BJ (cell line): ENCODE results near the gene RAI14. TPM values are rescaled to one million over a fixed set of nuclear protein-coding genes. Genes with fewer than 3 reads are reported as not detected.

Experiments
- CTCF ChIA-PET: fragments of 350-600 bp; formaldehyde crosslinking; extraction: SDS; loops from one replicate; lab custom pipeline; 2021; ENCODE audit warnings: antibody characterized with exemption, inconsistent platforms; lab: Yijun Ruan, JAX
- POLR2A ChIA-PET: fragments of 300-600 bp; sonication (Branson Sonifier 250); formaldehyde crosslinking; extraction: SDS; loops from one replicate; lab custom pipeline; 2021; ENCODE audit warnings: antibody characterized with exemption; lab: Charles Lee
- DNase-seq: peaks from one replicate; pipeline ENCODE4 v3.0.0-alpha.2; 2011; ENCODE audit warnings: low read depth
- H3K27me3 ChIP-seq: 2 replicates; pipeline ENCODE4 v1.6.0; 2011; ENCODE audit warnings: low read length; ENCODE audit not compliant: control insufficient read depth, insufficient read depth
- H3K36me3 ChIP-seq: 2 replicates; pipeline ENCODE4 v1.5.1; 2011; ENCODE audit warnings: low read length; ENCODE audit not compliant: control insufficient read depth, insufficient read depth
- H3K4me3 ChIP-seq: 2 replicates; pipeline ENCODE4 v1.5.1; 2011; ENCODE audit warnings: low read depth, mild to moderate bottlenecking, control low read depth, low read length
- polyA plus RNA-seq: library from polyadenylated mRNA; depleted of rRNA; stranded (reverse); fragments of >200 nt; gene quantifications from 2 replicates; pipeline ENCODE4 v1.2.3, GENCODE V29; 2011
- TF ChIP-seq, protein P1 (sequence below): IDR thresholded peaks from 2 replicates; pipeline ENCODE4 v1.5.1; 2011; ENCODE audit warnings: low read depth, mild to moderate bottlenecking, control low read depth, inconsistent platforms, low read length, moderate library complexity; ENCODE audit not compliant: insufficient read depth

The RAI14 gene
- polyA plus RNA-seq, 1 experiment = 183 TPM

DNA sequence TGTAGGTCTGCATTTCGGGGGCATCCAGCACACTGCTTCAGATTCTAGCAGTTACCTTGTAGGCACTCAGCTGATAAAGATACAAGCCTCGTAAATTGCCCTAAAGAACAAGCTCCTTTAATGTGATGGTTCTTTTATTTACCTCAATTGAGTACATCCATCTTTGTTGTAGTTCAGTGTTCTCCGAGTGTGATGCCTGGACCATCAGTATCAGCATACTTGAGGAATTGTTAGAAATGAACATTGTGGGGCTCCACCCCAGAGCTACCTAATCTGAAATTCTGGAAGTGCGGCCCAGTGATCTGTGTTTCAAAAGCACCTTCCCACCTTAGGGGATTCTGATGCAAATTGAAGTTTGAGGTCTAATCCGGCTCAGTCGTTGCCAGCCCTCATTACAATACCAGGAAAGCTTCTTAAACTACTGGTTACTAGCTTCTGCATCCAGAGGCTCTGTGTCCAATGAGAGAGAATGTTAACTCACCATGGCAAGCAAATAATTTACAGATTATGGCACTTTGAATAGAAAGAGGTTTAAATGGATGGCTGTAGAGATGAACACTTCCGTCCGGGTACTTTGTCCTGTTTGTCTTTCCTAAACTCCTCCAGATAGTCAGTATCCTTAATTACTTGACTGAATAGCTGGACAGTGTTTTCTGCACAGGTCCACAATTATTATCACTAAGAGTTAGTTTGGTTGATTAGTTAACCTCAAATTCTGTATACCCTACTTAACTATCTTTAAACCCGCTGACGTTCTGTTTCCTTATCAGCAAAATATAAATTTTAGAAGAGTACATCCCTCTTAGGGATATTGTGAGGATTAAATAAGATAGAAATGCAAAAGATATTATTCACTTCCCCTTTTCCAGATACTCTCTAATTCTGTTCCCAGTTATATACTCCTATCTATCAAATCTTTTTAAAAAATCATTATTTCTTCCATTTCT is 47.9 kb downstream of the RAI14 start:
- DNase-seq = no peak
- POLR2A ChIA-PET = no interaction called here
- Histone ChIP-seq H3K27me3 (no peaks in the 10 kb centered on the region), H3K4me3 (no peak overlapping the region), H3K36me3 (peaks cover 1% of the 10 kb centered on the region)
- CTCF ChIA-PET = interaction anchor here (1.0 kb wide), 1 partner anchor 9 kb away, joined by 3 read pairs; no protein-coding TSS in a partner anchor
- TF ChIP-seq, protein P1, sequence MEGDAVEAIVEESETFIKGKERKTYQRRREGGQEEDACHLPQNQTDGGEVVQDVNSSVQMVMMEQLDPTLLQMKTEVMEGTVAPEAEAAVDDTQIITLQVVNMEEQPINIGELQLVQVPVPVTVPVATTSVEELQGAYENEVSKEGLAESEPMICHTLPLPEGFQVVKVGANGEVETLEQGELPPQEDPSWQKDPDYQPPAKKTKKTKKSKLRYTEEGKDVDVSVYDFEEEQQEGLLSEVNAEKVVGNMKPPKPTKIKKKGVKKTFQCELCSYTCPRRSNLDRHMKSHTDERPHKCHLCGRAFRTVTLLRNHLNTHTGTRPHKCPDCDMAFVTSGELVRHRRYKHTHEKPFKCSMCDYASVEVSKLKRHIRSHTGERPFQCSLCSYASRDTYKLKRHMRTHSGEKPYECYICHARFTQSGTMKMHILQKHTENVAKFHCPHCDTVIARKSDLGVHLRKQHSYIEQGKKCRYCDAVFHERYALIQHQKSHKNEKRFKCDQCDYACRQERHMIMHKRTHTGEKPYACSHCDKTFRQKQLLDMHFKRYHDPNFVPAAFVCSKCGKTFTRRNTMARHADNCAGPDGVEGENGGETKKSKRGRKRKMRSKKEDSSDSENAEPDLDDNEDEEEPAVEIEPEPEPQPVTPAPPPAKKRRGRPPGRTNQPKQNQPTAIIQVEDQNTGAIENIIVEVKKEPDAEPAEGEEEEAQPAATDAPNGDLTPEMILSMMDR = no peak

DNA sequence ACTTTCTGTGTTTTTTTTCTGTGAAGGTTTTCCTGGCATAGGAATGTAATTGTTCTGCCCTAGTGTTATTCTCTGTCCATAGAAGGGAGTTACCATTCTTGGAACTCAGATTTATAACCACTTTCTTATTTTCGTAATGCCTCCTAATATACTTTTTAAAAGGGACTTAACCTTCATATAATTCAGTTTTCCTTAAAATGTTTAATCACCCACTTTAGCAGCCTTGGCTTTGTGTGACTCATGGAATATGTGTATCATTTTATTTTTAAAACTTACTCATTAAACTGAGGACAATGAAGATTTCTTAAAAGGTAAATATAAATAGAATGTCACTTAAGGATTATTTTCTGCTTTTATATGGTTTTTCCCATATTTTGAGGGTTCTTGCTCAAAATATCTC is 50.0 kb downstream of the RAI14 start:
- ChIA-PET CTCF (no interaction called here), POLR2A (no interaction called here)
- Histone ChIP-seq H3K4me3 (no peak overlapping the region), H3K27me3 (no peaks in the 10 kb centered on the region), H3K36me3 (no peaks in the 10 kb centered on the region; the same call in 1 of the 2 replicates)
- TF ChIP-seq, protein P1 = no peak
- DNase-seq = no peak

DNA sequence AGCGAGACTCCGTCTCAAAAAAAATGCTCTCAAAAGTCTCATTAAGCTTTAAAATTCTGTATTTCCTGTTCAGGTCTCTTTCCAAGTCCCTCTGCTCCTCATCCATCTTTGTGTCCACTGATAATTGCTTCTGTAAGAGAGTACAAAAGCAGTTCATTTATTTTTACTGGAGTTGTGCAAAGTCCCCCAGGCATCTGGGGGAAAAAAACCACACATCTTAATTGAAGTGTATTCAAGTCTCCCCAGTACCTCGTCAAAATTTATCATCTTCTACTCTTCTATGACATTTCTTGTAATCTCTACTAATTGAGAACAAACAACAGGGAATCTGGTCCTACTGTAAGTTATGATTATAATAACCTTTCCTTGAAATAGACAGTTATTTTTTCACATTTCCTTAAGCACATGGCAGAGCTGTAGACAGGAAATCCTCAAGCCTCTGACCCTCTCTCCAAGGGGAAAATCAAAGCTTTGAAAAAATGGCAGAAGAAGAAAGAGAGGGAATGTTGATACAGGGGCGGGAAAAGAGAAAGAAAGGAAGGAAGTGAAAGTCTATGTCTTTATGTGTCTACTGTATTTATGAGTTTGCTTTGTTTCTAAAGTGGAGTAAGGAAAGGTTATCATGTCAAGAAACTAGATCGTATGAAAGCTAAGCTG is 51.5 kb downstream of the RAI14 start:
- POLR2A ChIA-PET = no interaction called here
- H3K36me3 ChIP-seq = peaks cover 4% of the 10 kb centered on the region; the same call in 1 of the 2 replicates
- DNase-seq = no peak
- TF ChIP-seq, protein P1 = no peak
- no peaks in the 10 kb centered on the region for H3K27me3 ChIP-seq
- no peak overlapping the region for H3K4me3 ChIP-seq
- CTCF ChIA-PET = interaction anchor here (0.7 to 1.2 kb wide), 3 partner anchors 184 to 221 kb away, joined by 3 to 4 read pairs (median 4); no protein-coding TSS in a partner anchor

DNA sequence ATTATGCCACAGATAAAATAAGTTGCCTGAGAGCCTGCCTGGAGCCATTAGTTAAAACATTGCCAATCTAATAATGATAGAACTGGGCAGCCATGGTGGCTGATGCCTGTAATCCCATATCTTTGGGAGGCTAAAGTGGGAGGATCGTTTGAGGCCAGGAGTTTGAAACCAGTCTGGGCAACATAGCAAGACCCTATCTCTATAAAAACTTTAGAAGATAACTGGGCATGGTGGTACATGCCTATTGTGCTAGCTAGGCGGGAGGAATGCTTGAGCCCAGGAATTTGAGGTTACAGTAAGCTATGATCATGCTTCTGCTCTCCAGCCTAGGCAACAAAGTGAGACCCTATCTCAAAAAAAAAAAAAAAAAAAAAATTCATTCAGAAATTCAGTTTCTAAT is 52.6 kb downstream of the RAI14 start:
- no peak for DNase-seq
- POLR2A ChIA-PET = no interaction called here
- CTCF ChIA-PET = interaction anchor here (0.6 to 1.4 kb wide), 4 partner anchors 185 to 1003 kb away, joined by 3 read pairs; no protein-coding TSS in a partner anchor

More for the DNA sequence above, 52.6 kb downstream of the RAI14 start:
- Histone ChIP-seq H3K36me3 (peaks cover 4% of the 10 kb centered on the region), H3K27me3 (no peaks in the 10 kb centered on the region), H3K4me3 (no peak overlapping the region)
- TF ChIP-seq, protein P1 = no peak
